Suppressor macrophage treated with lipopolysaccharide for 1 hour (primary cell): Measurements from ENCODE around the gene LGR6.
"Not testable (repeated sequence)": the region's sequence is repeated elsewhere in the genome, so short reads cannot be mapped to it uniquely, and the experiment has no call there.

Experiments used
- DNase-seq, 3 donors: peaks; one replicate each; pipeline ENCODE4 v3.0.0-alpha.2; 2020 to 2022

Gene LGR6

GRCh38 chr1:202160377-202160940 is 33.1 kb upstream of the LGR6 start, which contains the start of gene PTPN7:
TSS of gene PTPN7 (minus strand) at chr1:202160602. CDS start at chr1:202159402, 1,200 bp downstream.
- DNase-seq, result peak; percentile 79 to 92 (median 87)

GRCh38 chr1:202161151-202162046 is 32.2 kb upstream of the LGR6 start:
- DNase-seq, result peak; percentile 39 to 53 (median 44)

GRCh38 chr1:202162047-202162417 is 31.6 kb upstream of the LGR6 start:
- DNase-seq, result peak in 2 of 3 donors; percentile 26 to 39

- DNase-seq, result peak; percentile 54 to 66 (median 56)
These were observed 30.9 kb upstream of the LGR6 start for GRCh38 chr1:202162418-202163280.

GRCh38 chr1:202163281-202164270 is 30.0 kb upstream of the LGR6 start:
- no peak for DNase-seq

- DNase-seq, result peak in 1 of 3 donors; percentile 41
These were observed 29.1 kb upstream of the LGR6 start for GRCh38 chr1:202164271-202165037.

- no peak for DNase-seq
These were observed 28.2 kb upstream of the LGR6 start for GRCh38 chr1:202165267-202165941.

GRCh38 chr1:202165942-202166843 is 27.4 kb upstream of the LGR6 start:
- DNase-seq, result no peak

- not testable (repeated sequence) for DNase-seq
These were observed 26.5 kb upstream of the LGR6 start for GRCh38 chr1:202167054-202167453.

GRCh38 chr1:202167708-202168415 is 25.7 kb upstream of the LGR6 start:
- DNase-seq, result no peak

- DNase-seq, result no peak
These were observed 24.7 kb upstream of the LGR6 start for GRCh38 chr1:202168861-202169260.

GRCh38 chr1:202170726-202171125 is 22.9 kb upstream of the LGR6 start:
- DNase-seq, result no peak

GRCh38 chr1:202171292-202172014 is 22.1 kb upstream of the LGR6 start:
- DNase-seq, result no peak

GRCh38 chr1:202172015-202172355 is 21.6 kb upstream of the LGR6 start:
- no peak for DNase-seq

- no peak for DNase-seq
These were observed 19.6 kb upstream of the LGR6 start for GRCh38 chr1:202173993-202174392.

GRCh38 chr1:202176949-202177927 is 16.4 kb upstream of the LGR6 start:
- DNase-seq, result no peak
